Hematopoietic multipotent progenitor cell treated with erythropoietin and hydrocortisone succinate and interleukin-3 and kit ligand, for 8 days (in vitro differentiated cells): Measurements from ENCODE around the gene SYT10.
"Not testable (repeated sequence)": the region's sequence is repeated elsewhere in the genome, so short reads cannot be mapped to it uniquely, and the experiment has no call there.

ENCODE experiments used
- DNase-seq: peaks from one replicate; pipeline ENCODE4 v3.0.0-alpha.2; 2015

SYT10 gene, protein sequence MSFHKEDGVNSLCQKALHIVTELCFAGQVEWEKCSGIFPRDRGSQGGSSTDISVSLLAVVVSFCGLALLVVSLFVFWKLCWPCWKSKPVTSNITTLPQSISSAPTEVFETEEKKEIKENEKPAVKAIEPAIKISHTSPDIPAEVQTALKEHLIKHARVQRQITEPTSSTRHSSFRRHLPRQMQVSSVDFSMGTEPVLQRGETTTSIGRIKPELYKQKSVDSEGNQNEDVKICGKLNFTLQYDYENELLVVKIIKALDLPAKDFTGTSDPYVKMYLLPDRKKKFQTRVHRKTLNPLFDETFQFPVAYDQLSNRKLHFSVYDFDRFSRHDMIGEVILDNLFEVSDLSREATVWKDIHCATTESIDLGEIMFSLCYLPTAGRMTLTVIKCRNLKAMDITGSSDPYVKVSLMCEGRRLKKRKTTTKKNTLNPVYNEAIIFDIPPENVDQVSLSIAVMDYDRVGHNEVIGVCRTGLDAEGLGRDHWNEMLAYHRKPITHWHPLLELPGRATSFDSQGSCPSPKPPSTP

DNA sequence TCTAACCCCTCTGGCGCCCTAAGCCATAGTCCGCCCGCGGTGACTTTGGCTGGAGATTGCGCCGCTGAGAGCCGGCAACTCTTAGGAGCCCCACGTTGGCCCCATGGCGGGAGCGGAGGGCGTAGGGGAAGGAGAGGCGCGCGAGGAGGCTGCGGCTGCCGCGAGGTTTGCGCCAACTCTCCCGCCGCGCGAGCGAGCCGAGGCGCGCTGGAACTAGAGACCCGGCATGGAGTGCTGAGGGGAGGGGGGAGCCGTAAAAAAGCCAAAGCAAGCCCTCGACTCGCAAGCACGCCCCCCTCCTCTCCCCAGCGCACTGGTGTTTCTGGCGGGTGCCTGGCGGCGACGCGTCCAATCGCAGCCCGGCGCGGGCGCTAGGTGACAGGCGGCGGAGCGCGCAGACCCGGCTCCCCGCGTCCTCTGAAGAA lies at the start of gene SYT10:
Gene SYT10 (minus strand): TSS at position 233 of the 425 bp plus-strand sequence. CDS start 297 bp downstream, outside the sequence.
- no peak for DNase-seq

- DNase-seq, result no peak
Measured at GRCh38 chr12:33488036-33488435, 48.4 kb upstream of the SYT10 start.

- no peak for DNase-seq
Measured at GRCh38 chr12:33486058-33486457, 46.4 kb upstream of the SYT10 start.

GRCh38 chr12:33484161-33484560 lies 44.5 kb upstream of the SYT10 start:
- DNase-seq, result no peak

- no peak for DNase-seq
Measured at GRCh38 chr12:33480366-33480765, 40.7 kb upstream of the SYT10 start.

GRCh38 chr12:33476058-33476457 lies 36.4 kb upstream of the SYT10 start:
- DNase-seq, result no peak

GRCh38 chr12:33472299-33472698 lies 32.7 kb upstream of the SYT10 start:
- no peak for DNase-seq

DNA sequence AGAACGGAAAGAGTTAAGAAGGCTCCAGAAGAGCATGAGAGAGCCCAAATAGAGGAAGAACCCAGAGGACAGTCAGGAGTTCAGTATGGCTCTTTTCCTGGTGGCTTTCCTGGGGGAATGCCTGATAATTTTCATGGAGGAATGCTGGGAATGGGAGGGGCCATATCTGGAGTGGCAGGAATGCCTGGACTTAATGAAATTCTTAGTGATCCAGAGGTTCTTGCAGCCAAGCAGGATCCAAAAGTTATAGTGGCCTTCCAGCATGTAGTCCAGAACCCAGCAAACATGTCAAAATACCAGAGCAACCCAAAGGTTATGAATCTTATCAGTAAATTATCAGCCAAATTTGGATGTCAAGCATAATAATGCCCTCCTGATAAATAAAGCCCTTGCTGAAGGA lies 15.5 kb upstream of the SYT10 start:
- DNase-seq, result no peak

DNA sequence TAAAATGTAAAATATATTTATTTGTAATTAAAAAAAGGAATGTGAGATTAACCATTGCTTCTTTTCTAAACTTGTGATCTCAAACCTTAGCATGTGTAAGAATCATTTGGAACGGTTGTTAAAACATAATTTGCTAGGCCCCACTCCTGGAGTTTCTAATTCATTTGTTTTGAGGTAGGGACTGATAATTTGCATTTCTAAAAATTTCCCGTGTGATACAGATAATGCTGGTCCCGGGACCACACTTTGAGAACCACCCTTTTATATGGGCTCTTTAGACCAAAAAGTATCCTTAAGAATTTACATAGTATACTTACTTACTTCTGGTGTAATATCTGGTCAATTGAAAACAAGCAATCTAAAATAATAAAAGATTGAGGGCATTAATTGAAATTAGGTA lies 10.9 kb upstream of the SYT10 start:
- DNase-seq, result no peak

DNA sequence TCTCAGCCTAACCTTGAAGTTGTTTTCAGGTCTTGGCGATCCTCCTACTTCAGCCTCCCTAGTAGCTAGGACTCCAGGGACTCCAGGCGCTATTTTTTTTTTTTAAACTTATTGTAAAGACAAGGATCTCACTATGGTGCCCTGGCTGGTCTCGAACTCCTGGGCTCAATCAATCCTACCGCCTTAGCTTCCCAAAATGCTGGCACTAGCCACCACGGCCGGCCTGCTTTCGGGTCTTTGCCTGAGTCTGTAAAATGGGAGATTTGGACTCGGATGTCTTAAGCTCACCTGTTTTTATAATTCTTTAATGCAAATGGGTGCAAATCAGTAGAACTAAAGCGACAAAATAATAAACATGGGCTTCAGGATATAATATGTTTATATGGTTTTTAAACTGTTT lies 858 bp upstream of the SYT10 start:
- no peak for DNase-seq

DNA sequence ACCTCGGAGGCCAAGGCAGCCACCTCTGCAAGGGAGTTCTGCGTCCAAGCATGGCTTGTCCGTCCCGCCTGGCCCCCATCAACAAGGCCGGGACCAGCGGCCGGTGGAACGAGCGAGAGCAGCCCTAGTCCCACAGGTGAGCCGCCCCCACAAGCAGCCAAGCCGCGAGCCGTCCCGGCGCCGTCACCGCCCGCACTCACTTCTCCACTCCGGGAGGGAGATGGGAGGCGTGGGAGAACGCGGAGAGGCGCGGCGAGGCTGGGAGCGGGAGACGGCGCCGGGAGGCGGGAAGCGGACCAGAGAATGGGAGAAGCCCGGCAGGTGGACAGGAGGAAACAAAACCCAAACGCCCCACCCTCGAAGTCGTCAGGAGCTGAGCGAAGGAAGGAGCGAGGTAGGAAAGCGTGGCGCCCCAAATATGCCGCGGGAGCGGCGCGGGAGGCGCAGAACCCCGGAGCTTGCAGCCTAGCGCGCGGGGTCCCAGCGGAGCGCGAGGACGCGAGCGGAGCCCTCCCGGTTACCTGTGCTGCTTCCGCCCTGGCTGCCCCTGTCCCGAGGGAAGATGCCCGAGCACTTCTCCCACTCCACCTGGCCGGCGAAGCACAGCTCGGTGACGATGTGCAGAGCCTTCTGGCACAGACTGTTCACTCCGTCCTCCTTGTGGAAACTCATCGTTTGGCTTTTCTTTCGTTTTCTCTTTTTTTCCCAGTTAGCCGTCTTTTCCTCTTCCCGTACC lies 600 bp downstream of the SYT10 start:
- no peak for DNase-seq

GRCh38 chr12:33438025-33438772 lies 1.4 kb downstream of the SYT10 start:
- DNase-seq, result no peak

DNA sequence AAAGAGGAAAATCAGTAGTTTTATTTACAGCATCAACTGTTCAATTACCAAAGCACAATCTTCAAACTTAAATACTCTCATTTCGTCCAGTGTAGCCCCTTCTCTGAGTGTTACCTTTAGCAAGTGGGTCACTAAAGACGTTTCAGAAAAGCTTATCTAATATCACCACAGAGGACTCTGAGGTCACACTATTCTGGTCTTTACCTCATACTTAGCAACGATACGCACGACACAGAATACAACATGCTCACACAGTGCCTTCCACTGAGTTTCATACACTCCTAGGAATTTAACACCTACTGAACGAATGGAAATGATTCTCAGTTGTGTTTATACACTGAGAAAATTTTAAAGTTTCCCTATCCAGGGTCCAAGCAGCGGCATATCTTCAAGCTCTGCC lies 2.0 kb downstream of the SYT10 start:
- no peak for DNase-seq

DNA sequence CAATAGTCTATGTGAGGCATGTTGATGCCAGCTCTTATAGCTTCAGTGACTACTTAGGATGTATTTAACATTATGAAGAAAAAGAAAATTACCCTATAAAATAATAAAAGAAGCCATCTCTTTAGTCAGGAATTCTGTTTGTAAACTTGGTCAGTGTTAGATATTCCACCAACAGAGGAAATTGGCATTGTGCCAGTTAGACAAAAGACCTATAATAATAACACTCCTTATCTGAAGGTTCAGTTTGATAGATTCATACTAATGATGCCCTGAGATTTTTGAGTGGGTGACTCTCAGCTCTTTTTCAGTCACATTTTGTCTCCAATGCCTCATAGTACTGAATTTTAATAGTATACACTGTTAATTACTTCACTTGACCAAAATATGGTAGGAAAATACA lies 6.6 kb downstream of the SYT10 start:
- DNase-seq, result no peak

DNA sequence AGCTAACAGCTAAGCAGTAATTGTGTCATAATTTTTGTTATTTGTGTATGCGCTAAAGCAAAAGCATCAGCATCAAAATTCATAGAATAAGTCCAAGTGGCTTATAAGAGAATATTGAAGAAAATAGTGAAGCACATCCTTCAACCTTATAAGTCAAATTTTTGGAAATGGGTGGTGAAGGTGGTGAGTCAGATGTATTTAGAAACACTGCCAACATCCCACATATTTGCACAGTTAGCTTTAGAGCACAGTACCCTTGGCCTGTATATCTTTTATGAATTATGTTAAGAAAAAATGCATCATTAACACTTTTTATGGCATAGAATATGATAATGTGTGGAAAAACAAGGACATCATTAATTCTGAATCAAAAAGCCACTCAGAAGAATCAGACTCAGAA lies 8.0 kb downstream of the SYT10 start:
- no peak for DNase-seq

DNA sequence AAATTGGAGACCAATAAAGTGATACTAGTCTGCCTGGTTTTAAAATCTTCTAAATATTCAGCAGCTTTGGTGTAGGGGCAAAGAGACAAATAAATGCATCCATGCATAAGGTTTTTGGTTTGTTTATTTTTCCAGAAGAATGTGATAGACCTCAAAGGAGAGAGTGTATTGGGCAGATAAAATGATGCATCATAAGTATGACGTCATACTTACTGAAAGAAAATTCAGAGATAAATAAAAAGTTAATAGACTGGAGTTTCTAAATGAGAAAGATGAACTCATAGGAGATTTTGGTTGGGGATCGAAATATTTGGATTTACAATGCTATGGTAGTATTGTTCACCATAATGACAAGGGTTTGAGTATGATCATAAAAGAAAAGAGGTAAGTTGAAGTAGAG lies 10.2 kb downstream of the SYT10 start:
- DNase-seq, result no peak

DNA sequence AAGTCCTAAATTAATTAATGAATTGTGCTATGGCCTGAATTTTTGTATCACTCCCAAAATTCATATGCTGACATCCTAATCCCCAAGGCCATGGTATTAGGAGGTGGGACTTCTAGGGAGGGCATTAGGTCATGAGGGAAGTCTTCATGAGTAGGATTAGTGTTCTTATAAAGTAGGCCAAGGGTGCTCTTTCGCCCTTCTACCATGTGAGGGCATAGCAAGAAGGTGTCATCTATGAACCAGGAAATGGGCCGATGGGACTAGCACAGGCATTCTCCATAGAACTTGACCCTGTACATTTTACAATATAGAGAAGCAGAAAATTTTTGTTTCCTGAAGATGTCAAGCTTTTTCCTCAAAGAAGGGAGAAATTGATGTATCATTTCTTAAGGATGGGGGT lies 12.5 kb downstream of the SYT10 start:
- peak; percentile 12 for DNase-seq

- DNase-seq, result no peak
Measured at GRCh38 chr12:33423706-33424105, 15.9 kb downstream of the SYT10 start.

DNA sequence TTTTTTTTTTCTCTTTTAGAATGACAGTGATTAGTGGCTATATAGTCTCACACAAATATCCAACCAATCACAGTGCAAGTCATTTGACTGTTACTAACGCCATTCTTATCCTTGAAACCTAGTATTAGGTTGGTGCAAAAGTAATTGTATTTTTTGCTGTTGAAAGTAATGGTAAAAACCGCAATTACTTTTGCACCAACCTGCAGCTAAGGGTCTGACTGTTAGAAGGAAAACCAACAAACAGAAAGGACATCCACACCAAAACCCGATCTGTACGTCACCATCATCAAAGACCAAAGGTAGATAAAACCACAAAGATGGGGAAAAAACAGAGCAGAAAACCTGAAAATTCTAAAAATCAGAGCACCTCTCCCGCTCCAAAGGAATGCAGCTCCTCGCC lies 27.2 kb downstream of the SYT10 start:
- DNase-seq, result not testable (repeated sequence)

- DNase-seq, result no peak
Measured at GRCh38 chr12:33383503-33383902, 56.1 kb downstream of the SYT10 start.

DNA sequence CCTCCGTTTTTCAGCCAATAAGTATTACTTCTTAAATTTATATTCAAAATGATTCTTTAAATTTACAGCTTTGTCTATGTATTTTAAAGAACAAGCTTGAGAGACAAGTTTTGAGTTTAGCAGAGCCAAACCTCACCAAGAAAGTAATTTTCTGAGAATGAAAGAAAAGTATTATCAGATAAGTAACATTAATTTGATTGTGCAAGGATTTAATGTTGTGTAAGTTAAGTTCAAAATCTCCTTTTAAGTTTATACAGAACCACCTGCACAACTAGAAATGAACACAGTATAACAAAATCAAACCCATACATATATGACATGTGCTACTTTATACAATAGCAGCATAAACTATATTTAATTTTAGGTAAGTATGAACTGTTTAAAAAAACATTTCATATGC lies 63.5 kb downstream of the SYT10 start:
- DNase-seq, result no peak

DNA sequence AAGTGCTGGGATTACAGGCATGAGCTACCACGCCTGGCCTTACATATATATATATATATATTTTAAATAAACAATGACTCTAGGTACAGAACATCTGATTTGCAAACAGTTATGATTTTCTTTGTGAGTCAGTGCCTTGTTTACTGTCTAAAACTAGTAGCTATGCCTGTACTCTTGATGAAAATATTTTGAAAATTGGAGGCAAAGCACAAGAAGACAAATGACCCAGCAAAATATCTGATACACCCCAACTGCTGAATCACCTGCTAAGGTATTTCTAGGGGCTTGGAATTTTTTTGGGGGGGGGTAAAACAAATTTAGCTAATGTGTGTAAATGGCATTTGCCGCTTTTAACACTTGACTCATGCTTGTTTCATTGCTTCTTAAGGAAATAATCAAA lies 69.3 kb downstream of the SYT10 start:
- no peak for DNase-seq

GRCh38 chr12:33357181-33357580 lies 82.4 kb downstream of the SYT10 start:
- DNase-seq, result no peak
